ENCODE data around the gene C12orf56. TPM values are rescaled to one million over a fixed set of nuclear protein-coding genes. Genes with fewer than 3 reads are reported as not detected.

The C12orf56 gene
- total RNA-seq, 1 experiment from 2014 or later = 9.3 TPM

- no peak for DNase-seq
- no peak for TF ChIP-seq CTCF (IDR thresholded peaks at IDR 0.05; ENCODE audit: insufficient read depth in 1 of 2, low read depth in 1 of 2, low read length in 1 of 2, severe bottlenecking in 1 of 2, unreplicated experiment in 1 of 2)
- no peaks in the 10 kb centered on the region for H3K9me3 Mint-ChIP-seq (ENCODE audit: unreplicated experiment)
- no peak overlapping the region for H3K4me3 Mint-ChIP-seq (ENCODE audit: unreplicated experiment)
- Histone ChIP-seq H3K4me1 (no peaks in the 10 kb centered on the region), H3K36me3 (ENCODE audit: control insufficient read depth, insufficient read depth, low read length) (no peaks in the 10 kb centered on the region), H3K27me3 (replicated peaks; ENCODE audit: control insufficient read depth, insufficient read depth, low read length) (no peaks in the 10 kb centered on the region), H3K4me3 (ENCODE audit: low read depth, low read length) (no peak overlapping the region), H3K9me3 (no peaks in the 10 kb centered on the region)
- intact Hi-C loops (cut with micrococcal nuclease; ENCODE audit: unreplicated experiment) = no loop called here
- BruUV-seq (replicated peaks) = no TSS peak
- POLR2A ChIA-PET = no interaction called here
- H3K27me3 Mint-ChIP-seq (ENCODE audit: insufficient read depth, unreplicated experiment) = no peaks in the 10 kb centered on the region
- no peaks in the 10 kb centered on the region for H3K4me1 Mint-ChIP-seq (ENCODE audit: low read depth, unreplicated experiment)
- H3K36me3 Mint-ChIP-seq (ENCODE audit: insufficient read depth, unreplicated experiment) = peaks cover 5% of the 10 kb centered on the region
- H3K27ac Mint-ChIP-seq (ENCODE audit: unreplicated experiment) = no peak overlapping the region
- CTCF ChIA-PET = no interaction called here
Observed at GRCh38 chr12:64286521-64286920, 104.0 kb downstream of the C12orf56 start.

- H3K36me3 Mint-ChIP-seq (ENCODE audit: insufficient read depth, unreplicated experiment) = peaks cover 5% of the 10 kb centered on the region
Observed at GRCh38 chr12:64284256-64284655, 106.3 kb downstream of the C12orf56 start.

GRCh38 chr12:64278421-64278820, 112.1 kb downstream of the C12orf56 start:
- Histone ChIP-seq H3K27me3 (replicated peaks; ENCODE audit: control insufficient read depth, insufficient read depth, low read length) (no peaks in the 10 kb centered on the region), H3K4me3 (ENCODE audit: low read depth, low read length) (no peak overlapping the region), H3K36me3 (ENCODE audit: control insufficient read depth, insufficient read depth, low read length) (no peaks in the 10 kb centered on the region), H3K9me3 (no peaks in the 10 kb centered on the region), H3K4me1 (no peaks in the 10 kb centered on the region)
- H3K4me1 Mint-ChIP-seq (ENCODE audit: low read depth, unreplicated experiment) = no peaks in the 10 kb centered on the region
- BruUV-seq (replicated peaks) = no TSS peak
- intact Hi-C loops (cut with micrococcal nuclease; ENCODE audit: unreplicated experiment) = no loop called here
- H3K36me3 Mint-ChIP-seq (ENCODE audit: insufficient read depth, unreplicated experiment) = no peaks in the 10 kb centered on the region
- no peaks in the 10 kb centered on the region for H3K27me3 Mint-ChIP-seq (ENCODE audit: insufficient read depth, unreplicated experiment)
- CTCF ChIA-PET = no interaction called here
- no peak for TF ChIP-seq CTCF (IDR thresholded peaks at IDR 0.05; ENCODE audit: insufficient read depth in 1 of 2, low read depth in 1 of 2, low read length in 1 of 2, severe bottlenecking in 1 of 2, unreplicated experiment in 1 of 2)
- no peak overlapping the region for H3K4me3 Mint-ChIP-seq (ENCODE audit: unreplicated experiment)
- no peaks in the 10 kb centered on the region for H3K9me3 Mint-ChIP-seq (ENCODE audit: unreplicated experiment)
- POLR2A ChIA-PET = no interaction called here
- no peak overlapping the region for H3K27ac Mint-ChIP-seq (ENCODE audit: unreplicated experiment)
- DNase-seq = no peak

More at GRCh38 chr12:64284256-64284655, 106.3 kb downstream of the C12orf56 start:
- H3K27me3 Mint-ChIP-seq (ENCODE audit: insufficient read depth, unreplicated experiment) = no peaks in the 10 kb centered on the region
- H3K9me3 ChIP-seq = no peaks in the 10 kb centered on the region
- TF ChIP-seq CTCF (IDR thresholded peaks at IDR 0.05; ENCODE audit: insufficient read depth in 1 of 2, low read depth in 1 of 2, low read length in 1 of 2, severe bottlenecking in 1 of 2, unreplicated experiment in 1 of 2) = no peak
- H3K4me1 Mint-ChIP-seq (ENCODE audit: low read depth, unreplicated experiment) = no peaks in the 10 kb centered on the region
- no peaks in the 10 kb centered on the region for H3K36me3 ChIP-seq (ENCODE audit: control insufficient read depth, insufficient read depth, low read length)
- no peak overlapping the region for H3K27ac Mint-ChIP-seq (ENCODE audit: unreplicated experiment)
- H3K4me1 ChIP-seq = no peaks in the 10 kb centered on the region
- ChIA-PET POLR2A (no interaction called here), CTCF (interaction anchor here (0.6 kb wide), 1 partner anchor 1962 kb away, joined by 3 read pairs; no protein-coding TSS in a partner anchor)
- DNase-seq = no peak
- BruUV-seq (replicated peaks) = no TSS peak
- no peak overlapping the region for H3K4me3 ChIP-seq (ENCODE audit: low read depth, low read length)
- H3K4me3 Mint-ChIP-seq (ENCODE audit: unreplicated experiment) = no peak overlapping the region
- no peaks in the 10 kb centered on the region for H3K27me3 ChIP-seq (replicated peaks; ENCODE audit: control insufficient read depth, insufficient read depth, low read length)
- intact Hi-C loops (cut with micrococcal nuclease; ENCODE audit: unreplicated experiment) = no loop called here
- no peaks in the 10 kb centered on the region for H3K9me3 Mint-ChIP-seq (ENCODE audit: unreplicated experiment)

All from Caco-2 (cell line).